HG03045 (cell line): ENCODE data around the gene ACSS3.

ENCODE experiments used
- ATAC-seq: cut with Tn5 transposase; IDR thresholded peaks from one replicate; pipeline ENCODE4 v1.9.1; 2021; ENCODE audit warnings: mild to moderate bottlenecking, moderate library complexity; ENCODE audit not compliant: unreplicated experiment

ACSS3 gene

GRCh38 chr12:81288651-81289050 is 210.8 kb downstream of the ACSS3 start:
- no peak for ATAC-seq

GRCh38 chr12:81294325-81295190 is 216.7 kb downstream of the ACSS3 start:
- no peak for ATAC-seq

GRCh38 chr12:81295251-81295650 is 217.4 kb downstream of the ACSS3 start:
- ATAC-seq = no peak

GRCh38 chr12:81296556-81297305 is 218.9 kb downstream of the ACSS3 start:
- ATAC-seq = no peak

- ATAC-seq = no peak
Measured at GRCh38 chr12:81297601-81298000, 219.7 kb downstream of the ACSS3 start.

- no peak for ATAC-seq
Measured at GRCh38 chr12:81300454-81300853, 222.6 kb downstream of the ACSS3 start.

- ATAC-seq = no peak
Measured at GRCh38 chr12:81303935-81304334, 226.1 kb downstream of the ACSS3 start.
